Measurements from ENCODE around the gene DNAJC1.
"Not testable (repeated sequence)": the region's sequence is repeated elsewhere in the genome, so short reads cannot be mapped to it uniquely, and the experiment has no call there.

The DNAJC1 gene

DNA sequence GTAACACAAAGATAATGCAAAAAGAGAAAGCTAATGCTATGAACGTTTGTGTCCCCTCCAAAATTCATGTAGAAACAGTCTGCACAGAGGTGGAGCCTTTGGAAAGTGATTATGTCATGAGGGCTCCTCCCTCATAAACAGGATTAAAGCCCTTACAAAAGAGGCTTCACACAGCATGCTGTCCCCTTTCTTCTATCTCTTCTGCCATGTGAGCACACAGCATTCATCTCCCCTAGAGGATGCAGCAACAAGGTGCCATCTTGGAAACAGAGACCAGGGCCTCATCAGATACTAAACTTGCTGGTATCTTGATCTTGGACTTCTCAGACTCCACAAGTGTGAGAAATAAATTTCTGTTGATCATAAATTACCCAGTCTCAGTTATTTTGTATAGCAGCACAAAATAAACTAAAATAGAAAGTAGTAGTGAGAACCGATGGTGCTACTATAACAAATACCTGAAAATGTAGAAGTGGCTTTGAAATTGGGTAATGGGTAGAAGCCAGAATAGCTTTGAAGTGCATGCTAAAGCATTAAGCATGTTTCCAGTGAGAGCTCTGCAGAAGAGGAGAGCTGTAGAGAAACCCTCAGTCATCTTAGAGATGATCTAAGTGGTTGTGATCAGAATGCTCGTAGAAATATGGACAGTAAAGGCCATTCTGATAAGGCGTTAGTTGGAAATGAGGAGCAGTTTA, 108.7 kb downstream of the DNAJC1 start:
- no peak for DNase-seq

GRCh38 chr10:21891439-21891838, 112.1 kb downstream of the DNAJC1 start:
- no peak for DNase-seq

DNA sequence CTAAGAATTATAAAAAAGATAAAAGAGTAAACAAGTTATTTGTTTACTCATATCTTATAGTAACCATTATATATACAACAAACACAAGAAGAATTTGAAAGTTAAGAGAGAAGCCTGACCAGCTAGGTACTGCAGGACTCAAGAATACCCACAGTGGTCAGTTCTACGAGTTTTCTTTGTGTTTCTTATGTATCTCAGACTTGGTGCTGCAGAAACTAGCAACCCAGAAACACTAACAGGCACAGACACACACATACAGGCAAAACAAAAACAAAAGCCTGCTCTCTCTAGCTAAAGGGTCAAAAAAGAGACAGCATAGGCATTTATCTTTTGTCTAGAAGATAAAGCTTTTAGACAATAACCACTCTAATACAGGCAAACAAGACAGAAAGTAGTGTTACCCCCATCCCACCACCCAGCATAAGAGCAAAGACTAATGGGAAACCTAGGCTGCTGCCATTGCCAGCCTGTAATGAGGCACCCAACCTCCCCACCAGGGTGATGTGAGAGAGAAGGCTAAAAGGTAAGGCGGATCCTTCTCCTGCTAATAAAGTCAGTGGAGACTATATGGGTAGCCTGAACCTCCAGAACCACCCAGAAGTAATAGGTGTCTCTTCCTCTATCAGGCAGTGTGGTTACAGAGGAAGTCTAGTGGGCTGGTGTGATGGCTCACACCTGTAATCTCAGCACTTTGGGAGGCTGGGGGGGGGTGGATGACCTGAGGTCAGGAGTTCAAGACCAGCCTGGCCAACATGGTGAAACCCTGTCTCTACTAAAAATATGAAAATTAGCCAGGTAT, 113.9 kb downstream of the DNAJC1 start:
- no peak for DNase-seq

DNA sequence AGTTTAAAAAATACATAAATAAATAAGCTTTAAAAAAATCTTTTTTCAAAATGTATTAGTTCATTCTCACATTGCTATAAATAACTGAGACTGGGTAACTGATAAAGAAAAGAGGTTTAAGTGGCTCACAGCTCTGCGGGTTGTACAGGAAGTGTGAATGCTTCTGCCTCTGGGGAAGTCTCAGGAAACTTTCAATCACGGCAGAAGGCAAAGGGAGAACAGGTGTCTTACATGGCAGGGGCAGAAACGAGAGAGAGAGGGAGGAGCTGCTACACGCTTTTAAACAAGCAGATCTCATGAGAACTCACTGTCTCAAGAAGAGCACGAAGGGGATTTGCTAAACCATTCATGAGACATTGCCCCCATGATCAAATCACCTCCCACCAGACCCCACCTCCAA, 114.6 kb downstream of the DNAJC1 start:
- DNase-seq: peak; percentile 61 to 66

DNA sequence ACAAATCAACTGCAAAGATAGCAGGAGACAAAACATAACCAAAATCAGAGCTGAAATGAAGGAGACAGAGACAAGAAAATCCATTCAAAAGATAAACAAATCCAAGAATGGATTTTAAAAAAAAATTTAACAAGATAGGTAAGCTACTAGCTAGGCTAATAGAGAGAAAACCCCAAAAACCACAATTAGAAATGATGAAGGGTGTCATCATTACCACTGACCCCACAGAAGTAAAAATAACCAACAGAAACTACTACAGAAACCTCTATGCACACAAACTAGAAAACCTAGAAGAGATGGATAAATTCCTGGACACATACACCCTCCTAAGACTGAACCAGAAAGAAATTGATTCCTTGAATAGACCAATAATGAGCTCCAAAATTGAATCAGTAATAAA, 117.6 kb downstream of the DNAJC1 start:
- DNase-seq: no peak

DNA sequence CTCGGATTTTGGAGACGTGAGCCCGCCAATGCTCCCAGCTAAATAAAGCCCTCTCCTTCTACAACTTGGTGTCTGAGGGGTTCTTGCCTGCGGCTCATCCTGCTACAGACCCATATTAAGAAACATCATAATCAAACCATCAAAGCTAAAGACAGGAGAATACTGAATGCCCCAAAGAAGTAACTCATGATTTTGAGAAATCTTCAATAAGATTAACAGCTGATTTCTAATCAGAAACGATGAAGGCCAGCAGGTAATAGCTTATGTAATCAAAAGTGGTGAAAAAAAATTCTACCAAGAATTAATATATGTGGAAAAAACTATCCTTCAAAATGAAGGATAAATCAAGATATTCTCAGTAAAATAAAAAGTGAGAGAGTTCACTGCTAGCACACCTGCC, 130.3 kb downstream of the DNAJC1 start:
- no peak for DNase-seq

- DNase-seq: not testable (repeated sequence)
These were observed 130.8 kb downstream of the DNAJC1 start for GRCh38 chr10:21872771-21873170.

GRCh38 chr10:21870849-21871248, 132.7 kb downstream of the DNAJC1 start:
- DNase-seq: no peak

GRCh38 chr10:21869087-21869486, 134.4 kb downstream of the DNAJC1 start:
- DNase-seq: not testable (repeated sequence)

GRCh38 chr10:21860718-21861117, 142.8 kb downstream of the DNAJC1 start:
- no peak for DNase-seq

- DNase-seq: no peak
These were observed 145.1 kb downstream of the DNAJC1 start for GRCh38 chr10:21858455-21858854.

DNA sequence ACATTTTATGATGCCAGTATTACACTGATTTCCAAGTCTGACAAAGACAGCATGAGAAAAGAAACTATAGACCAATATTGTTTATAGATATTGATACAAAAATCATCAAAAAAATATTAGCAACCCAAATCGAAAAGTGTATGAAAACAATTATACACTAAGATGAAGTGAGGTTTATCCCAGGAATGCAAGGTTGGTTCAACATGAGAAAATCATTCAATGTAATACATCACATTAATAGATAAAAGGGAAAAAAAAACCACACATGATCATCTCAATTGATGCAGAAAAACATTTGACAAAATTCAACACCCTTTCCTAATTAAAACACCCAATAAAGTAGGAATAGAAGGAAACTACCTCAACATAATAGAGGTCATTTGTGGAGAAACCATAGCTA, 153.9 kb downstream of the DNAJC1 start:
- no peak for DNase-seq

GRCh38 chr10:21843645-21844044, 159.9 kb downstream of the DNAJC1 start:
- DNase-seq: no peak

DNA sequence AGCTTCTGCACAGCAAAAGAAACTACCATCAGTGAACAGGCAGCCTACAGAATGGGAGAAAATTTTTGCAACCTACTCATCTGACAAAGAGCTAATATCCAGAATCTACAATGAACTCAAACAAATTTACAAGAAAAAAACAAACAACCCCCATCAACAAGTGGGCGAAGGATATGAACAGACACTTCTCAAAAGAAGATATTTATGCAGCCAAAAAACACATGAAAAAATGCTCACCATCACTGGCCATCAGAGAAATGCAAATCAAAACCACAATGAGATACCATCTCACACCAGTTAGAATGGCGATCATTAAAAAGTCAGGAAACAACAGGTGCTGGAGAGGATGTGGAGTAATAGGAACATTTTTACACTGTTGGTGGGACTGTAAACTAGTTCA, 162.3 kb downstream of the DNAJC1 start:
- not testable (repeated sequence) for DNase-seq

- not testable (repeated sequence) for DNase-seq
These were observed 166.0 kb downstream of the DNAJC1 start for GRCh38 chr10:21837487-21837886.

- not testable (repeated sequence) for DNase-seq
These were observed 169.0 kb downstream of the DNAJC1 start for GRCh38 chr10:21834574-21834973.

DNA sequence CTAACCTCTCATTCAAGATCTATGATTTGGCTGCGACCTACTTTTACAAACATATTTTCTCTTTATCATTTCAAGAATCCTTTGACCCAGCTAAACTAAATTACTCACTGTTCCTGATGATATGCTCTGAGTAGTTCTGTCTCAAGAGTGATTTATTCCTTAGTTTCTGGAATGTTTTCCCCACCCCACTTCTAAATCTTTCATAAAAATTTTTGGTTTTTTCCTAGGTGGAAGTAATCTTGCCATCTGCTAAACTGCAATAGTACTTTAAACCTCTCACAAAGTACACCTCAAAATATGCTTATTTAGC, 170.8 kb downstream of the DNAJC1 start:
- no peak for DNase-seq

DNA sequence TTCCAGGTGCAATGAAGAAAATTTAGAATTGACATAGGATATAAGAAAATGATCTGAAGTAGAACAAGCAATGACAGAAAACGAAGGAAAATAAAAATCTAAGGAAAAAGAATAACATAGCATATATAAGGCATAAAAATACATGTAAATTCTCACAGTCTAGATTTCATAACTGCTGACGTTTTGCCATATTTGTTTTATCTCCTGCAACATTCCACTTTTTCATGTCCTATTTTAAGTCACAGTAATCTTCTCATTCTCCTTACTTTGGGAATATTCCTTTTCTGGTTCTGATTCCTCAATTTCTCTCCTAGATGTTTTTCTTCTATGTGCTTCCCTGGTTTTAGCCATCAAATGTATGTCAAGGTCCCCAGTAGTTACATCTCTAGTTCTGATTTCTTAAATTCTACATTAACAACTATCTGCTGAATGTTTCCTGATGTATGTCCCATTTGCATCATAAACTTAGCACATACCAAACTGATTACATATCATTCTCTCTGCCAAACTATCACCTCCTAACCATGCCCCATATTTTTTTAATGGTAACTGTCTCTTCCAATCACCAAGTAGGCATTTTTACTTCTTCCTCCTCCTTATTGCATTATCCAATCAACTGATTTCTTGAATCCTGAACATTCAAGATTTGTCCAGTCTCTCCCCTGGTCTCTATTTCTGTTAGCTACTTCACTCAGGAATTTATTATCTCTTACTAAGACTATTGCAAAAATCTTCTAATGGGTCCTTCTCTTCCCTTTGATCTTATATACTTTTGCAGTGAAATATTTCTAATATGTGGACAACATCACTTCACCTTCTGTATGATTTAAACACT, 171.3 kb downstream of the DNAJC1 start:
- DNase-seq: no peak

GRCh38 chr10:21830037-21830436, 173.5 kb downstream of the DNAJC1 start:
- no peak for DNase-seq

GRCh38 chr10:21827308-21827707, 176.2 kb downstream of the DNAJC1 start:
- DNase-seq: no peak

- DNase-seq: no peak
These were observed 176.8 kb downstream of the DNAJC1 start for GRCh38 chr10:21826725-21827124.

GRCh38 chr10:21825345-21825744, 178.2 kb downstream of the DNAJC1 start:
- no peak for DNase-seq

DNA sequence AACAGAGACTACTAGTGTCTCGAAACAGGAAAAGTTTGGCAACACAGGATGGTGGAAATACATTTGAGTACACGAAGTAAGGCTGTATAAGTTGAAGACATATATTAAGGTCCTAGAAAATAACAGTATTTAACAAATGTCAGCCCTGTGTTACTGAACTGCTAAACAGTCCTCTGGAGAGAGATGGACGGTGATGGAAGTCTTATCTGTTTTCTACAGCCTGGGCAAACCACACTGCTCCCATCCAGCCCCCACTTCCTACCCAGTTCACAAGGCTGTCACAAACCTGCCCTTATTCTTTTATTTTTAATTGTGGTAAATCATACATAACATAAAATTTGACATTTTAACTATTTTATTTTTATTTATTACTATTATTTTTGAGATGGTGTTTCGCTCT, 179.1 kb downstream of the DNAJC1 start:
- no peak for DNase-seq

DNA sequence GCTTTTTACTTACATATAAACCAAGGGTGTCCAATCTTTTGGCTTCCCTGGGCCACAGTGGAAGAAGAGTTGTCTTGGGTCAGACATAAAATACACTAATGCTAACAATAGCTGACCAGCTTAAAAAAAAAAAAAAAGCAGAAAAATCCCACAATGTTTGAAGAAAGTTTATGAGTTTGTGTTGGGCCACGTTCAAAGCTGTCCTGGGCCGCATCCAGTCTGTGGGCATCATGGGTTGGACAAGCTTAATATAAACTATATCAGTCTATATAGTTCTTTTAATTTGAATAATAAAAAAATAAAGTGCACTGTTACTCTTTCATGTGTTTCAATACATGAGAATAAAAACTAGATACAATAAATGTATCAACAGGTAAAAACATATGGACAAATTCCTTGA, 179.9 kb downstream of the DNAJC1 start:
- DNase-seq: no peak
